OCI-LY7 (cell line): ENCODE data around the gene KDM2B. TPM values are rescaled to one million over a fixed set of nuclear protein-coding genes. Genes with fewer than 3 reads are reported as not detected.

ENCODE experiments used
- BruUV-seq: library from RNA; stranded (reverse); fragments of 400-500 nt; replicated peaks from 2 replicates; lab custom pipeline; 2021; lab: Mats Ljungman, UMichigan
- CTCF ChIA-PET: fragments of 300-600 bp; sonication (Branson Sonifier 250); formaldehyde crosslinking; loops from one replicate; lab custom pipeline; 2022; ENCODE audit warnings: antibody characterized with exemption; ENCODE audit not compliant: unreplicated experiment; lab: Charles Lee
- POLR2A ChIA-PET: fragments of 300-600 bp; sonication (Branson Sonifier 250); formaldehyde crosslinking; loops from one replicate; lab custom pipeline; 2022; ENCODE audit warnings: antibody characterized with exemption; lab: Charles Lee
- DNase-seq: peaks from one replicate; pipeline ENCODE4 v3.0.0-alpha.2; 2015; ENCODE audit warnings: low spot score
- H2AFZ ChIP-seq: fragments of 200-600 bp; sonication (generic), shearing (Covaris generic); 2 replicates; pipeline ENCODE4 v1.6.1; 2014; ENCODE audit warnings: mild to moderate bottlenecking, antibody characterized with exemption, low read length, moderate library complexity
- H3K27ac ChIP-seq: fragments of 200-600 bp; sonication (generic); 2 replicates; pipeline ENCODE4 v1.5.1; 2014; ENCODE audit warnings: mixed run types, low read depth, mild to moderate bottlenecking, moderate library complexity, low read length, inconsistent platforms; ENCODE audit not compliant: poor library complexity, severe bottlenecking
- H3K36me3 ChIP-seq: fragments of 200-600 bp; sonication (generic); 2 replicates; pipeline ENCODE4 v1.6.1; 2014; ENCODE audit warnings: mild to moderate bottlenecking, antibody characterized with exemption, low read length, moderate library complexity, mixed read lengths; ENCODE audit not compliant: insufficient read depth
- H3K4me1 ChIP-seq: fragments of 200-600 bp; sonication (generic); 2 replicates; pipeline ENCODE4 v1.5.1; 2014; ENCODE audit warnings: mild to moderate bottlenecking, low read length; ENCODE audit not compliant: insufficient read depth, poor library complexity, severe bottlenecking
- H3K4me2 ChIP-seq: fragments of 200-600 bp; sonication (generic); 2 replicates; pipeline ENCODE4 v1.6.1; 2014; ENCODE audit warnings: mild to moderate bottlenecking, low read length
- H3K4me3 ChIP-seq: fragments of 200-600 bp; sonication (generic); 2 replicates; pipeline ENCODE4 v1.5.1; 2014; ENCODE audit warnings: mild to moderate bottlenecking, low read depth, low read length; ENCODE audit not compliant: poor library complexity, severe bottlenecking
- H3K79me2 ChIP-seq: fragments of 200-600 bp; sonication (generic); 2 replicates; pipeline ENCODE4 v1.6.1; 2016; ENCODE audit warnings: low read depth, mild to moderate bottlenecking, low read length, moderate library complexity, mixed read lengths; ENCODE audit not compliant: insufficient read depth
- H3K9me2 ChIP-seq: fragments of 200-600 bp; sonication (generic); 2 replicates; pipeline ENCODE4 v1.6.1; 2016; ENCODE audit warnings: mild to moderate bottlenecking, low read length, mixed read lengths; ENCODE audit not compliant: insufficient read depth
- H3K9me3 ChIP-seq: fragments of 200-600 bp; sonication (generic); 2 replicates; pipeline ENCODE4 v1.6.1; 2014; ENCODE audit warnings: mild to moderate bottlenecking, mixed run types, low read length, mixed read lengths
- H4K20me1 ChIP-seq: fragments of 200-600 bp; sonication (generic); 2 replicates; pipeline ENCODE4 v1.6.1; 2014; ENCODE audit warnings: mild to moderate bottlenecking, antibody characterized with exemption, low read length, moderate library complexity, mixed read lengths; ENCODE audit not compliant: insufficient read depth
- CTCF ChIP-seq: fragments of 200-600 bp; sonication (generic); conservative IDR thresholded peaks from 2 replicates; pipeline ENCODE4 v1.5.1; 2014; ENCODE audit warnings: mild to moderate bottlenecking, antibody characterized with exemption, low read length, moderate library complexity, mixed read lengths
- EZH2phosphoT487 ChIP-seq: fragments of 200-600 bp; sonication (generic); IDR thresholded peaks from 2 replicates; pipeline ENCODE4 v1.6.1; 2018; ENCODE audit warnings: low read depth, borderline replicate concordance, mild to moderate bottlenecking, mixed run types, antibody characterized with exemption, low read length, moderate library complexity, mixed read lengths
- intact Hi-C: fragments of 100-400 bp; cut with micrococcal nuclease; formaldehyde crosslinking; loops from one replicate; pipeline ENCODE4 v1.10.0; 2022; ENCODE audit not compliant: unreplicated experiment
- total RNA-seq, 2 experiments: library from RNA; depleted of rRNA in 1 of 2; stranded (reverse); fragments of >200 nt in 1 of 2; shearing (Covaris generic) in 1 of 2; gene quantifications; 2 replicates each; pipeline ENCODE4 v1.2.3, GENCODE V29; 2014 to 2022

The KDM2B gene
- total RNA-seq, 2 experiments from 2014 or later: 78.5 to 88.0 TPM

GRCh38 chr12:121576851-121577391 lies 3.9 kb downstream of the KDM2B start:
- no peak overlapping the region for H2AFZ ChIP-seq

GRCh38 chr12:121575952-121576625 lies 4.7 kb downstream of the KDM2B start:
- CTCF ChIA-PET: no interaction called here
- H3K4me3 ChIP-seq: no peak overlapping the region
- H2AFZ ChIP-seq: no peak overlapping the region
- intact Hi-C loops: no loop called here
- BruUV-seq: no TSS peak
- no peak overlapping the region for H3K27ac ChIP-seq
- no peaks in the 10 kb centered on the region for H4K20me1 ChIP-seq
- H3K4me2 ChIP-seq: no peak overlapping the region
- H3K4me1 ChIP-seq: peaks cover 7% of the 10 kb centered on the region
- TF ChIP-seq EZH2phosphoT487 (no peak), CTCF (no peak)
- DNase-seq: no peak
- no peaks in the 10 kb centered on the region for H3K9me2 ChIP-seq
- H3K9me3 ChIP-seq: no peaks in the 10 kb centered on the region
- POLR2A ChIA-PET: interaction anchor here (0.8 to 0.9 kb wide), 2 partner anchors 11 to 13 kb away, joined by 3 to 9 read pairs; no protein-coding TSS in a partner anchor
- peaks cover 4% of the 10 kb centered on the region; the same call in 1 of the 2 replicates for H3K79me2 ChIP-seq
- H3K36me3 ChIP-seq: peaks cover 5% of the 10 kb centered on the region; the same call in 1 of the 2 replicates

More at GRCh38 chr12:121576851-121577391, 3.9 kb downstream of the KDM2B start:
- H3K27ac ChIP-seq: no peak overlapping the region
- H3K79me2 ChIP-seq: peaks cover 7% of the 10 kb centered on the region; the same call in 1 of the 2 replicates
- no peaks in the 10 kb centered on the region for H3K9me2 ChIP-seq
- H3K4me1 ChIP-seq: peaks cover 15% of the 10 kb centered on the region
- ChIA-PET CTCF (no interaction called here), POLR2A (interaction anchor here (0.6 to 0.9 kb wide), 2 partner anchors 14 to 636 kb away, joined by 3 to 9 read pairs; no protein-coding TSS in a partner anchor)
- BruUV-seq: no TSS peak
- intact Hi-C loops: no loop called here
- H3K9me3 ChIP-seq: no peaks in the 10 kb centered on the region
- DNase-seq: no peak
- H4K20me1 ChIP-seq: no peaks in the 10 kb centered on the region
- peaks cover 4% of the 10 kb centered on the region; the same call in 1 of the 2 replicates for H3K36me3 ChIP-seq
- H3K4me2 ChIP-seq: no peak overlapping the region
- TF ChIP-seq CTCF: no peak
- no peak for TF ChIP-seq EZH2phosphoT487
- no peak overlapping the region for H3K4me3 ChIP-seq

GRCh38 chr12:121575051-121575450 lies 5.8 kb downstream of the KDM2B start:
- Histone ChIP-seq H3K9me2 (no peaks in the 10 kb centered on the region), H3K36me3 (peaks cover 14% of the 10 kb centered on the region; the same call in 1 of the 2 replicates), H4K20me1 (no peaks in the 10 kb centered on the region), H3K4me2 (no peak overlapping the region), H2AFZ (no peak overlapping the region), H3K4me3 (no peak overlapping the region), H3K27ac (no peak overlapping the region), H3K9me3 (no peaks in the 10 kb centered on the region), H3K4me1 (peaks cover 6% of the 10 kb centered on the region), H3K79me2 (peaks cover 4% of the 10 kb centered on the region; the same call in 1 of the 2 replicates)
- ChIA-PET CTCF (no interaction called here), POLR2A (no interaction called here)
- no TSS peak for BruUV-seq
- no peak for TF ChIP-seq EZH2phosphoT487
- TF ChIP-seq CTCF: no peak
- intact Hi-C loops: no loop called here
- DNase-seq: no peak
